GM21526 (cell line): ENCODE results near the gene GJD3.

Experiments used
- ATAC-seq: cut with Tn5 transposase; IDR thresholded peaks from one replicate; pipeline ENCODE4 v1.9.1; 2021; ENCODE audit warnings: moderate library complexity; ENCODE audit not compliant: unreplicated experiment, low FRiP score

GJD3 gene

GRCh38 chr17:40325156-40326013 is 39.2 kb downstream of the GJD3 start:
- no peak for ATAC-seq

GRCh38 chr17:40323391-40324381 is 40.9 kb downstream of the GJD3 start:
- ATAC-seq = no peak

- ATAC-seq = no peak
These were observed 41.9 kb downstream of the GJD3 start for GRCh38 chr17:40322358-40323315.

DNA sequence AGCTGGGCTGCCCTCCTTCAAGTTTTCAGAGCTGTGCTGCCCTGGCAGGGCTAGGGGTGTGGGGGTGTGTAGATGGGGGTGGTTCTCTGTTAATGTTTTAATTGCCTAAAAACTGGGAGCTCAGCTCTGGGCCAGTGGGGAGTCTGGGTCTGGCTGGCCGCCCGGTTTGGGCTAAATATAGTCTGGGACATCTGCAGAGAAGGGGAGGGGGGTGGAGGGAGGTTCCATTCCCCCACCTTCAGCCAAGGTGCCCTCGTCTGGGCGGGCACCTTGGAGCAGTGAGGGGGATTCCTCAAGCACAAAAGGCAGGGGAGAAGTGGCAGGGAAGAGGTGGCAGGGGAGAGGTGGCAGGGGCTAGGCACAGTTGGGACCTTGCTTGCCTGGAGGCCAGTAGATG is 42.6 kb downstream of the GJD3 start:
- ATAC-seq = no peak

DNA sequence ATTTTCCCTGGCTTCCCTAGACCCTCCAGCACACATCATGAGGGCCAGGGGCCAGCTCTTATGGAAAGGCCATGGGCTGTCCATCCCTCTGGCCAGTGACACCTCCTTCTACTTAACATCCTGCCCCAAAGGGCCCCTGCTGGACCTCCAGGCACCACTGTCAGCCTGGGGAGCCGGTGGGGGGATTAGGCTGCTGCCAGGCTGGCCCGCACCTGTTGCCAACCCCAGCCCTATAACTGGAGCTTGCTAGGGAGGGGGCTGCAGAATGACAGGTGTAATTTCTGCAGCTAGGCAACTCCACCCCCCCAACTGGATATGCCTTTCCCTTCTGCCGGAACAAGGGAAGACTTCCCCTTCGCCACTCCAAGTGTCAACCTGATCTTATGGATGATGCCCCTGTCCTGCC is 43.0 kb downstream of the GJD3 start:
- ATAC-seq = no peak

GRCh38 chr17:40320756-40321523 is 43.6 kb downstream of the GJD3 start:
- ATAC-seq = no peak

DNA sequence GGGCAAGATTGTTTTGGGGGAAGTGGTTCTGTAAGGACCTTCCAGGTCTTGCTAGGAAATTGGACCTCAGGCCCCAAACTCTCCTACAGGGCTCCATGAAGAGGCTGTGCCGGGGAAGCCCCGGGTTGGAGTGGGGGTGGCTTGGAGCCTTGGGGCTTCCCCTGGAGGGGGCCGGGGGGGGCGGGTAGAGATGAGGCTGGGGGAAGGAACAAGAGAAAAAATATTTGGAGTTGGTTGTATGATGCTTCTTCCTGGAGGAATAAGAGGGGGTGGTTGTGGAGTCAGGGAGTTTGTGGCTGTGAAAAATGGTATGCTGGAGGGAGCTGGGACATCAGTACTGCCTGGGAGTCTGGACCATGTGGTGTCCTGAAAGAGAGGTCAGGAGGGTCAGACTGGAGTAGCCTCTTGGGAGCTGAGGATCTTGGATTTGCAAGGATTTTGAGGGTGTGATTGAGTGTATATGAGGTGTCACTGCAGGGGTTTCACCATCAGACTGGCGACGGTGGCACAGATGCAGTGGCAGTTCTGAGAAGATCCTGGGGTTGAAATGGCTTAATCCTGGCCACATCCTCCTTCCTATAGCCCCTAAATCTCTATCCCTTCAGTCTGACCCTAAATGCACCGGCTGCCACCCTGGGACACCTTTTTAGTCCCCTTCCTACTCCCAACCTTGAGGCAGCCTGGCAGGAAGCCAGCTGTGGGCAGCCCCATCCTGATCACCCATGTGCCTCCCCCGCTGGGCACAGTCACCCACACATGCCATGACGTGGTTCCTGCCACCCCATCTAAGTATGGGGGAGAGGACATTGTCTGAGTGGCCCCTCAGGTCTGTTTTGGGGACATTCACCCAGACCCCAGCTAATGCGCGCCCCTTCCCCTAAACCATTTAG is 44.6 kb downstream of the GJD3 start:
- no peak for ATAC-seq

- no peak for ATAC-seq
These were observed 45.6 kb downstream of the GJD3 start for GRCh38 chr17:40318830-40319391.

DNA sequence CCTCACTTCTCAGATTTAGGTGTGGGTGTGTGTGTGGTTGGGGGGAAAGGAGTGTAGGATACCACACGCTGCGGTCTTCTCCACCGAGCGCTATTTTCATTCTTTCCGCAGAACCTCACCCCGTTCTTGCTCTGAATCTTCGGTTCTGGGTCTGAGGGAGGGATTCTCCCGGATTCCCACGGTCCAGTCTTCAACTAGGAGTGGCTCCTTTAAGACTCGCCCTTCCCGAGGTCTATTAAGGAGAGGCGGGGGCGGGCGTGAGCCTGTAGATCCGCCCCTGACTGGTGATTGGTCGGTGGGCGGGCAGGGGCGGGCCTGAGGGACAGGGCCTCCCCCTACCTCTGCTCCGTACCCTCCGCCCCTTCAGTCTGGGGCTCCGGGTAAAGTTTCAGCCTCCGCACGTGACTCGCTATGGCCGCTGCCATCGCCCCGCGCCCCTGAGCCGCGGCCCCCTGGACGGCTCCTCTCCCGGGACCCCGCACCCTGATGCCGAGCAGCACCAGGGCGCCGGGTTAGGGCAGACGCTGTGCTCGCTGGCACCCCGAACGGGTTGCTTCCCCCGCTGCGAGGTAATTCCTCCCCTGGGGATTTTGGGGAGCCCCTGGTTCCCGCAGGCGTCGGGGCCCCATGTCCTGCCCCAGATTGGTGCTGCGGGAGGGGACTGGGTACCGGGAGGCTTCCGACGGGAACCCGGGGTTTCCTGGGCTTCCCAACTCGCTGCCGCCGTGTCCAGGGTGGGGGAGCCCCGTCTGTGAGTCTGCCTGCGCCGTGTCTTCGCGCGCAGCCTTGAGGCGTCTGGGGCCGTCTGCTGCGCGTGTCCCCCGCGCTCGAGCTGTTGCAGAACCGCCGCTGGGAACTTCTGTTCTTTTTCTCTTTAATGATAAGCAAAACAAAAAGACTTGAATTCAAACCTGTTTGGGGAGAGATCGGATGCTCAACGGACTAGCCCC is 46.4 kb downstream of the GJD3 start:
- ATAC-seq = peak; percentile 59

DNA sequence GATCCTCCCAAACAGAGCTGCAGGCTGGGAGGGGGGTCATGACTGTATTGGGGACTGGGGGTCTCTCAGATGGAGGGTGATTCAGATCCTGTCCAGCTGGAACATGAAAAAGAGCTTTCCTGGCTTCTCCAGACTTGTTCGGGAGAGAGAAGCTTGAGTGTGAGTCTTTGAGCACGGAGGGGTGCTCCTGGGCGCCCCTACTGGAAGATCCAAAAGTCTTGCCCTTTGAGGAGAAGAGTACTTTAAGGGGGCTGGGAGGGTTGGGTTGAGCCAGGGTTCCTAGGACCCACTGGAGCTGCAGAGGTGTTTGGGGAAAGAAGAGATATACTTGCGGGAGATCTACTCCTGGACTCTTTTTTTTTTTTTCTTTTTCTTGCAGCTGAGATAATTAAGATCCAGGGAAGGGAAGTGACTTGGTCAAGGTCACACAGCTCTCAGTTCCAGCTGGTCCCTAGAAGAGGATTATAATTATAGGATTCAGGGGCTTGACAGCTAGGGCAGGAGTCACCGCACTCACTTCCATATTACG is 47.1 kb downstream of the GJD3 start:
- no peak for ATAC-seq

DNA sequence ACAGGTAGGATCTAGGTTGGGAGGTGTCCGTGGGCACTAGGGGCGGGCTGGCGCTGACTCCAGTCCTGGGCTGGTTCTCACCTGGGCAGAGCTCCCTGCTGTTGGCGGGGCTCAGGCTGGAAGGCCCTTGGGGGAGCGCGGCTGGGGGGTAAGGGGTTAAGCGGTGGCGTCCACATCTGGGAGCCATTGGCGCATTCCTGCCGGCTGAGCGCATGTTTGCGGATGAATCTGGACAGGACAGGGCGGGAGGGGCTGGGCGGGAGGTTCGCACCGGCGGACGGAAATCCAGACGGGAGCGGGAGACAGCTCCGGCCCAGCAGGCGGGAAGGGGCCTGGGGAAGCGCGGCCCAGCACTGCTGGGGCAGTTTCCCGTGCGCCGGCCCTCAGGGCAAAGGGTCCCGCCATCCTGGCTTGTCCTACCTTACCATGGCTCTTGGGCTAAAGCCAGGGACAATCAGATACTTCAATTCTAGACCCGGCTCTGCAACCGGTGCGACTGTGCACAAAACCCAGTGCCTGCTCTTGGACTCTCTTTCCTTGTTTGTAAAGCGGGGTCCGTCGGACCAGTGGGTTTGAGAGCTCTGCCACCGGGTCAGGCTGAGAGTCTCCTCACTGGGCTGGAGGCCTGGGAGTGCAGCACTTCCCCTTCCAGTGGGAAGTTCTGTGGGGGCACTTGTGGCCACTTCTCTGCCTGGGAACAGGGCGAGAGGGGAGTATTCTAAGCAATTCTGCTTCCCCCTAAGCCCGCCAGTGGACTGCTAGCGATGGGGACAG is 47.8 kb downstream of the GJD3 start:
- ATAC-seq = no peak

DNA sequence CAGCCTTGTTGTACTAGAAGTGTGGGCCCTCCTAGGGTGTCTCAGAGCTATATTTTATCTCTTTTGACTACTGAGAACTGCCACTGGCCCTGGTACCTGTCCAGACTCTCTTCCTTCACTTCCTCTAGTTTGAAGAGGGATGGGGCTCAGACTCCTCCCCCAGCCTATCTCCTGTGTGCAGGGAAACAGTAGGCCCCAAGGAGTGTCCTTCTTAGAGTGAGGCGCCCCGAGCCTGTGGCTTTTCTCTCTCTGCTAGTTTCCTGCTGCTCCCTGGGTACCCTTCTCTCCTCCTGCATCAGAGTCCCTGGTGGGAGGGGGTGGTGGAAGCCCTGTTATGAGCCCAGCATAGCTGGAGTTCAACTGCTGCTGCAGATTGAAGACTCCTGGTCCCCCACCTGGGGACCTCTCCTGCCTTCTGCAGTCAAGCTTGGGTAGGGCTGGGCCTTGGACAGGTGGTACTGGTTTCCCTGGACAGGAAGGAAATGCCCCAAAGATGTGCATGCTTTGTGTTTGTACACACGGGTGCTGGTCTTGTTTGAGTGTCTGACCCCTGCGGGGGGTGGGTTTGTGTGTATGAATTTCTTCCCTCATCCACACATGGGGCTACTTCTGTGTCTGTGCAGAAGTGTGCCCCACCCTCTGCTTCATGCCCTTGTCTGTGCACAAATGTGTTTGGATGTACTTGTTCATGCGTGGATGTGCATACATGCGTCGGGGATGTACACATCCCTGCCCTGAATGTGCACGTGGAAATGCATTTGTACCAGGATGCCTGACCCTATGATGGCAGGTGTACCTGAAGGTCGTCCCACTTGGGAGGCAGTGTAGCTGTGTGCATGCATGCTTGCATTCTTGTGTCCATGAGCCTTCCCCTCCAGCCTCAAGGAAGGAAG is 48.6 kb downstream of the GJD3 start:
- no peak for ATAC-seq

GRCh38 chr17:40315206-40315605 is 49.3 kb downstream of the GJD3 start:
- ATAC-seq = no peak

- ATAC-seq = no peak
These were observed 50.0 kb downstream of the GJD3 start for GRCh38 chr17:40314584-40314956.
